Smooth muscle cell (in vitro differentiated cells): ENCODE results near the gene MZB1. TPM values are rescaled to one million over a fixed set of nuclear protein-coding genes. Genes with fewer than 3 reads are reported as not detected.

Experiments
- DNase-seq: peaks from one replicate; lab custom pipeline; 2025; ENCODE audit not compliant: unreplicated experiment; lab: John Stamatoyannopoulos, UW
- H2AFZ ChIP-seq: fragments of 200-600 bp; sonication (generic); 2 replicates; pipeline ENCODE4 v1.6.0; 2016; ENCODE audit warnings: antibody characterized with exemption, low read depth, mild to moderate bottlenecking
- H3F3A ChIP-seq: fragments of 200-600 bp; sonication (generic); 2 replicates; pipeline ENCODE4 v1.6.0; 2017; ENCODE audit warnings: antibody characterized with exemption, low read depth
- H3K27ac ChIP-seq: fragments of 200-600 bp; sonication (generic); 2 replicates; pipeline ENCODE4 v1.5.1; 2016; ENCODE audit warnings: low read depth, mild to moderate bottlenecking
- H3K27me3 ChIP-seq: fragments of 200-600 bp; sonication (generic); 2 replicates; pipeline ENCODE4 v1.6.1; 2016; ENCODE audit warnings: low read depth, mild to moderate bottlenecking
- H3K36me3 ChIP-seq: fragments of 200-600 bp; sonication (generic); 2 replicates; pipeline ENCODE4 v1.5.1; 2016; ENCODE audit warnings: low read depth
- H3K4me1 ChIP-seq: fragments of 200-600 bp; sonication (generic); 2 replicates; pipeline ENCODE4 v1.5.1; 2016; ENCODE audit warnings: low read depth
- H3K4me2 ChIP-seq: fragments of 200-600 bp; sonication (generic); 2 replicates; pipeline ENCODE4 v1.6.0; 2016; ENCODE audit warnings: mild to moderate bottlenecking
- H3K4me3 ChIP-seq: fragments of 200-600 bp; sonication (generic); 2 replicates; pipeline ENCODE4 v1.5.1; 2016; ENCODE audit warnings: mild to moderate bottlenecking
- H3K79me2 ChIP-seq: fragments of 200-600 bp; sonication (generic); 2 replicates; pipeline ENCODE4 v1.6.0; 2016; ENCODE audit warnings: low read depth, mild to moderate bottlenecking
- H3K9ac ChIP-seq: fragments of 200-600 bp; sonication (generic); 2 replicates; pipeline ENCODE4 v1.6.0; 2016; ENCODE audit warnings: low read depth
- H3K9me3 ChIP-seq: fragments of 200-600 bp; sonication (generic); replicated peaks from 2 replicates; pipeline ENCODE4 v1.5.1; 2016; ENCODE audit warnings: low read depth
- H4K20me1 ChIP-seq: fragments of 200-600 bp; sonication (generic); 2 replicates; pipeline ENCODE4 v1.6.0; 2016; ENCODE audit warnings: low read depth
- WGBS: methylation state at CpG from one replicate; pipeline ENCODE4 v1.1.7; 2016; ENCODE audit warnings: low lambda C conversion rate; 5-methylcytosine and 5-hydroxymethylcytosine counted together
- polyA plus RNA-seq: library from polyadenylated mRNA; unstranded; fragments of >200 nt; fragmentation: Nextera tagmentation; extraction: Ambion mirVana; gene quantifications from 2 replicates; pipeline ENCODE4 v1.2.1, GENCODE V29; 2016
- total RNA-seq: library from RNA; depleted of rRNA; stranded (reverse); fragments of >200 nt; gene quantifications from 2 replicates; pipeline ENCODE4 v1.2.3, GENCODE V29; 2014
- TF ChIP-seq, protein P1 (sequence below): fragments of 200-600 bp; sonication (generic); IDR thresholded peaks from 2 replicates; pipeline ENCODE4 v1.5.1; 2017; ENCODE audit warnings: borderline replicate concordance, mild to moderate bottlenecking, antibody characterized with exemption; ENCODE audit not compliant: insufficient read depth, poor library complexity, severe bottlenecking

MZB1 gene
- total and polyA plus RNA-seq, 2 experiments from 2014 or later: 0.19 TPM; not detected in 1

DNA sequence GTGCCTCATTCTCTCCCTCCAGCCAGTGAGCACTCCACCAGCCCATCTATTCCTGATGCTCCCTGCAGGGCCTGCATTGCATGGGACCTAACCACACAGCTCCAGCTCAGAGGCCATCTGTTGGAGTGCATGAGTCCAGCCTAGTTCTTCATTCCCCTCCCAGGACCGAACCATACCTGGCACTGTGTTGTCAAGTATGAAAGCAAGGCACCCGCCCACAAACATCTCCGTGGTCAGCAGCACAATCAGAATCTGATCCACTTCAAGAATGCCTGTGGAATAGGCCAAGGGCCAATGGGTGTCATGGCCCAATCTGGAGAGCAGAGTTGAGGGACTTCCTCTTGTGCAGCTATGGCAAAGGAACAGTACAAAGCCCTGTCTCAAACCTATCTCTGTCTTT, 12.5 kb downstream of the MZB1 start:
- Histone ChIP-seq H3K36me3 (no peaks in the 10 kb centered on the region), H3F3A (no peaks in the 10 kb centered on the region), H3K4me1 (no peaks in the 10 kb centered on the region), H3K27me3 (no peaks in the 10 kb centered on the region), H3K27ac (no peak overlapping the region), H3K9ac (no peak overlapping the region), H3K4me3 (no peak overlapping the region), H2AFZ (no peak overlapping the region), H4K20me1 (no peaks in the 10 kb centered on the region), H3K4me2 (no peak overlapping the region), H3K79me2 (no peaks in the 10 kb centered on the region), H3K9me3 (no peaks in the 10 kb centered on the region)
- WGBS: 97% methylated on average over 3 of the region's 3 CpGs
- TF ChIP-seq, protein P1, sequence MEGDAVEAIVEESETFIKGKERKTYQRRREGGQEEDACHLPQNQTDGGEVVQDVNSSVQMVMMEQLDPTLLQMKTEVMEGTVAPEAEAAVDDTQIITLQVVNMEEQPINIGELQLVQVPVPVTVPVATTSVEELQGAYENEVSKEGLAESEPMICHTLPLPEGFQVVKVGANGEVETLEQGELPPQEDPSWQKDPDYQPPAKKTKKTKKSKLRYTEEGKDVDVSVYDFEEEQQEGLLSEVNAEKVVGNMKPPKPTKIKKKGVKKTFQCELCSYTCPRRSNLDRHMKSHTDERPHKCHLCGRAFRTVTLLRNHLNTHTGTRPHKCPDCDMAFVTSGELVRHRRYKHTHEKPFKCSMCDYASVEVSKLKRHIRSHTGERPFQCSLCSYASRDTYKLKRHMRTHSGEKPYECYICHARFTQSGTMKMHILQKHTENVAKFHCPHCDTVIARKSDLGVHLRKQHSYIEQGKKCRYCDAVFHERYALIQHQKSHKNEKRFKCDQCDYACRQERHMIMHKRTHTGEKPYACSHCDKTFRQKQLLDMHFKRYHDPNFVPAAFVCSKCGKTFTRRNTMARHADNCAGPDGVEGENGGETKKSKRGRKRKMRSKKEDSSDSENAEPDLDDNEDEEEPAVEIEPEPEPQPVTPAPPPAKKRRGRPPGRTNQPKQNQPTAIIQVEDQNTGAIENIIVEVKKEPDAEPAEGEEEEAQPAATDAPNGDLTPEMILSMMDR: no peak
- DNase-seq: no peak

GRCh38 chr5:139376364-139376763, 13.3 kb downstream of the MZB1 start:
- no peak for DNase-seq
- no peaks in the 10 kb centered on the region for H3K27me3 ChIP-seq

DNA sequence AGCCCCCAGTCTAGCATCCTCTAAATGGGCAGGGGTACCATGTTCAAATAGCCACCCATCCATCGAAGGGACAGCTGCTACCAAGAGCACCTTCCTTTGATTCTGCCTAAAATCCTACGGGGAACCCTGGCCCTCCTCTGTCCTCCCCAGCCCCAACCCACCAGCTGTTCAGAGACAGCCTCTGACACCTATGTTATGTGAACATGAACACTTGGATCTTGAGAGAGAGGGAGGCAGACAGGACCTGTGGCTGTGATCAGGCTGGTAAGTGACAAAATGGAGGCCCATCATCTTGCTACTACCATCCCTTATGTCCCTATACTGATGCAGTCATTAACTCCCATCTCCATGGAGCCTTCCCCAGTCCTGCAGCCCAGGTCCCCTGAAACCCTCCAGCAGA, 14.8 kb downstream of the MZB1 start:
- Histone ChIP-seq H3K4me3 (no peak overlapping the region), H3F3A (no peaks in the 10 kb centered on the region), H3K27me3 (no peaks in the 10 kb centered on the region), H3K79me2 (no peaks in the 10 kb centered on the region), H3K4me2 (no peak overlapping the region), H3K9me3 (no peaks in the 10 kb centered on the region), H2AFZ (no peak overlapping the region), H3K9ac (no peak overlapping the region), H3K36me3 (no peaks in the 10 kb centered on the region), H3K27ac (no peak overlapping the region), H4K20me1 (peaks cover 12% of the 10 kb centered on the region), H3K4me1 (no peaks in the 10 kb centered on the region)
- no peak for DNase-seq
- 96% methylated on average over 2 of the region's 2 CpGs for WGBS
- TF ChIP-seq, protein P1: no peak

More at GRCh38 chr5:139376364-139376763, 13.3 kb downstream of the MZB1 start:
- Histone ChIP-seq H3F3A (no peaks in the 10 kb centered on the region), H4K20me1 (peaks cover 3% of the 10 kb centered on the region), H3K9me3 (no peaks in the 10 kb centered on the region), H3K4me3 (no peak overlapping the region), H3K9ac (no peak overlapping the region), H3K4me2 (no peak overlapping the region), H3K27ac (no peak overlapping the region), H3K36me3 (no peaks in the 10 kb centered on the region), H3K79me2 (no peaks in the 10 kb centered on the region), H3K4me1 (no peaks in the 10 kb centered on the region), H2AFZ (no peak overlapping the region)
- WGBS: 83% methylated on average over 7 of the region's 7 CpGs
- TF ChIP-seq, protein P1: no peak
